Fibroblast of lung (primary cell): ENCODE data around the gene CDK1.

Experiments
- EZH2 ChIP-seq: IDR thresholded peaks from 2 replicates; pipeline ENCODE4 v1.5.1; 2012; ENCODE audit warnings: low read length, control low read depth, mild to moderate bottlenecking; ENCODE audit errors: missing control alignments
- TF ChIP-seq, protein P1 (sequence below), 2 donors: IDR thresholded peaks in 1 of 2; conservative IDR thresholded peaks in 1 of 2; 1 replicate in 1 of 2; 2 replicates in 1 of 2; pipeline ENCODE4 v1.5.1; 2011 to 2012; ENCODE audit warnings: low read length in 2 of 2, control low read depth in 1 of 2, inconsistent platforms in 1 of 2, low read depth in 1 of 2, mild to moderate bottlenecking in 1 of 2

DNA sequence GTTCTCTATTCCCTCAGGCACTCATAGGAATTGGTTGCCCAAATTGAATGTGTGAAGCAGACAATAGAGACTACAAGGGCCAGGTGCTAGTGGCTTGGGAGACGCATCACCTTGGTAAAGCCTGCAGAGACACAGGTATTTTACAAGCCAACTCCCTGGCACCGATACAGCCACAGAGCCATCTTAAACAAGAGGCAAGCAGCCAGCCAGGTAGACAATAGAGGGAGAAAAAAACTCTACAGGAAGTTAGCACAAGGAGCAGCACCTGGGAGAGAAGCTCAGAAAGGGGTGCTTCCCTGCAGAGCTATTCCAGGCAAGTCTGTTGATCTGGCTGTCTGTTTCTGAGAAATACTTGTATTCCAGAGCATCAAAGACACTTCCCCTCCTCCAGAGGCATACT lies 43.0 kb upstream of the CDK1 start:
- no peak for TF ChIP-seq EZH2
- TF ChIP-seq, protein P1, sequence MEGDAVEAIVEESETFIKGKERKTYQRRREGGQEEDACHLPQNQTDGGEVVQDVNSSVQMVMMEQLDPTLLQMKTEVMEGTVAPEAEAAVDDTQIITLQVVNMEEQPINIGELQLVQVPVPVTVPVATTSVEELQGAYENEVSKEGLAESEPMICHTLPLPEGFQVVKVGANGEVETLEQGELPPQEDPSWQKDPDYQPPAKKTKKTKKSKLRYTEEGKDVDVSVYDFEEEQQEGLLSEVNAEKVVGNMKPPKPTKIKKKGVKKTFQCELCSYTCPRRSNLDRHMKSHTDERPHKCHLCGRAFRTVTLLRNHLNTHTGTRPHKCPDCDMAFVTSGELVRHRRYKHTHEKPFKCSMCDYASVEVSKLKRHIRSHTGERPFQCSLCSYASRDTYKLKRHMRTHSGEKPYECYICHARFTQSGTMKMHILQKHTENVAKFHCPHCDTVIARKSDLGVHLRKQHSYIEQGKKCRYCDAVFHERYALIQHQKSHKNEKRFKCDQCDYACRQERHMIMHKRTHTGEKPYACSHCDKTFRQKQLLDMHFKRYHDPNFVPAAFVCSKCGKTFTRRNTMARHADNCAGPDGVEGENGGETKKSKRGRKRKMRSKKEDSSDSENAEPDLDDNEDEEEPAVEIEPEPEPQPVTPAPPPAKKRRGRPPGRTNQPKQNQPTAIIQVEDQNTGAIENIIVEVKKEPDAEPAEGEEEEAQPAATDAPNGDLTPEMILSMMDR (conservative IDR thresholded peaks at IDR 0.05 in 1 of 2, IDR thresholded peaks at IDR 0.05 in 1 of 2; ENCODE audit: low read depth in 1 of 2, low read length in 2 of 2) = no peak
